HUES6 (cell line): ENCODE results near the gene NLRP13.
"Not testable (repeated sequence)": the region's sequence is repeated elsewhere in the genome, so short reads cannot be mapped to it uniquely, and the experiment has no call there.

Experiments
- H3K27ac ChIP-seq: 2 replicates; pipeline ENCODE4 v1.7.0; 2013; ENCODE audit warnings: low read depth, mild to moderate bottlenecking, low read length, inconsistent platforms
- H3K27me3 ChIP-seq: 2 replicates; pipeline ENCODE4 v1.6.1; 2013; ENCODE audit warnings: low read length; ENCODE audit not compliant: control insufficient read depth, insufficient read depth
- H3K36me3 ChIP-seq: 2 replicates; pipeline ENCODE4 v1.6.1; 2013; ENCODE audit warnings: low read length; ENCODE audit not compliant: control insufficient read depth, insufficient read depth
- H3K4me1 ChIP-seq: 2 replicates; pipeline ENCODE4 v1.6.1; 2013; ENCODE audit warnings: low read length; ENCODE audit not compliant: control insufficient read depth, insufficient read depth
- H3K4me3 ChIP-seq: 2 replicates; pipeline ENCODE4 v1.5.1; 2013; ENCODE audit warnings: low read depth, low read length
- H3K9ac ChIP-seq: one replicate; pipeline ENCODE4 v1.6.1; 2013; ENCODE audit warnings: mild to moderate bottlenecking, low read length
- H3K9me3 ChIP-seq: 2 replicates; pipeline ENCODE4 v1.6.1; 2013; ENCODE audit warnings: low read depth, low read length; ENCODE audit not compliant: control insufficient read depth, insufficient read depth

Gene NLRP13

DNA sequence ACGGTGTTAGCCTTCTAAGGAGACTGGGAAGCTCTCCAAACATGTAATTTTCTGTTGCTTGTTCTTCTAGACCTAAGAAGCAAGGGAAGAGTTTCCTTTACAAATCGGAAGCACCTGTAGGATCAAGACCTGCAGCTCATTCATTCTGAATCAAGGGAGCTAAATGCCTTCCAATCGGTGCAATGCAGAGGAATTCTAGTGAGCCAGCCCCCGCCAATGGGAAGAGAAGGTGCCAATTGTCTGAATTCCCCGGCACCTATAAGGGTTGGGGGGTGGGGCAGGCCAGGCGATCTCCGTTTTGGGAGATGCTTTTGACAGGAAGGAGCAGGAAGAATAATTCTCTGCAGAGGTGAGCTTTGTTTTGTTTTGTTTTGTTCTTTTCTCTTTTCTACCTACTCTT is 7.1 kb upstream of the NLRP13 start:
- Histone ChIP-seq H3K9ac (no peak overlapping the region), H3K27ac (no peak overlapping the region), H3K27me3 (peaks cover 18% of the 10 kb centered on the region; the same call in 1 of the 2 replicates), H3K4me1 (no peaks in the 10 kb centered on the region), H3K4me3 (no peak overlapping the region), H3K36me3 (no peaks in the 10 kb centered on the region), H3K9me3 (peaks cover 65% of the 10 kb centered on the region; the same call in 1 of the 2 replicates)

DNA sequence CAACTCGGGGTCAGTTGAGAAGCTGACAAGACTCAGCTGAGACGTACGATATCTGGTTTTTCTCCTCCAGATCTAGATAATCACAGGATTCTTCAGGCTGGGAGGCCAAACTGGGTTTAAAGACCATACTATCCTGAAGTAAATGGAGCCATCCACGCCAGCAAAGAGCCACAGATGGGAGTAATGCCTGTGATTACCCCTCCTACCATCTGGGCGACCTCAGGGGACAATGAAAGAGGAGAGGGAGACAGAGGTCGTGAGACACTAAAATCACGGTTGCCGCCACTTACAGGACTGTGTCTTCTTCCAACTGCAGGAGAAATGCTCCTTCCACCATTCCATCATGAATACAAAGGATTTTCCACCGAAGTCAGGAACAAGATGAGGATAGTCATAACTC is 3.1 kb upstream of the NLRP13 start:
- H3K27me3 ChIP-seq: peaks cover 14% of the 10 kb centered on the region; the same call in 1 of the 2 replicates
- peaks cover 61% of the 10 kb centered on the region; the same call in 1 of the 2 replicates for H3K9me3 ChIP-seq
- H3K4me1 ChIP-seq: no peaks in the 10 kb centered on the region
- H3K36me3 ChIP-seq: no peaks in the 10 kb centered on the region
- H3K4me3 ChIP-seq: no peak overlapping the region
- no peak overlapping the region for H3K9ac ChIP-seq
- H3K27ac ChIP-seq: no peak overlapping the region

DNA sequence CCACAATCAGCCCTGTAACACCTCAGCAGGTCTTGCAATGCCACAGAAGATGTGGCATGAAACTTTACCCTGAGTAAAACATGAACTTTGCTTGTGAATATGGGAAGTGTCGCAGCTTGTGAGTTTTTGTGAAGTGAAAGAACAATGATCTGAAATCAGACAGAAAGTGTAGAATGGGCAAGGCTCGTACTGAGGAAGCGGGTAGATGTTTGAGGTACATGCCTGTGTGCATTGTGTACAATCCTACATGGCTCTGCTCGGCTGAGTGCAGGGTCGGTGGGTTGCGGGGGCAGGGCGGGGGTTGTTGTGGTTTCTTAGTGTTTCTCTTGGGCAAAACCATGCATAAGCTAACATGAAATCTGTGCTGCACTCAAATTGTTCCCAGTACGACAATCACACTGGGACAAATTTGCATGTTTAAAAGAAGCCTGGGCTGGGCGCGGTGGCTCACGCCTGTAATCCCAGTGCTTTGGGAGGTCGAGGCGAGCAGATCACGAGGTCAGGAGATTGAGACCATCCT is 1.1 kb downstream of the NLRP13 start:
- H3K4me1 ChIP-seq: no peaks in the 10 kb centered on the region
- H3K9ac ChIP-seq: no peak overlapping the region
- H3K9me3 ChIP-seq: peaks cover 59% of the 10 kb centered on the region; the same call in 1 of the 2 replicates
- peaks cover 14% of the 10 kb centered on the region; the same call in 1 of the 2 replicates for H3K27me3 ChIP-seq
- H3K36me3 ChIP-seq: no peaks in the 10 kb centered on the region
- no peak overlapping the region for H3K4me3 ChIP-seq
- no peak overlapping the region for H3K27ac ChIP-seq

DNA sequence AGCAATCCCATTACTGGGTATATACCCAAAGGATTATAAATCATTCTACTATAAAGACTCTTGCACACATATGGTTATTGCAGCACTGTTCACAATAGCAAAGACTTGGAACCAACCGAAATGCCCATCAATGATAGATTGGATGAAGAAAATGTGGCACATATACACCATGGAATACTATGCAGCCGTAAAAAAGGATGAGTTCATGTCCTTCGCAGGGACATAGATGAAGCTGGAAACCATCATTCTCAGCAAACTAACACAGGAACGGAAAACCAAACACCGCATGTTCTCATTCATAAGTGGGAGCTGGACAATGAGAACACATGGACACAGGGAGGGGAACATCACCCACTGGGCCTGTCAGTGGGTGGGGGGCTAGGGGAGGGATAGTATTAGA is 2.9 kb downstream of the NLRP13 start:
- not testable (repeated sequence) for H3K36me3 ChIP-seq, H3K27me3 ChIP-seq, H3K27ac ChIP-seq, H3K9ac ChIP-seq, H3K4me3 ChIP-seq, H3K4me1 ChIP-seq
- peaks cover 57% of the 10 kb centered on the region; the same call in 1 of the 2 replicates for H3K9me3 ChIP-seq

DNA sequence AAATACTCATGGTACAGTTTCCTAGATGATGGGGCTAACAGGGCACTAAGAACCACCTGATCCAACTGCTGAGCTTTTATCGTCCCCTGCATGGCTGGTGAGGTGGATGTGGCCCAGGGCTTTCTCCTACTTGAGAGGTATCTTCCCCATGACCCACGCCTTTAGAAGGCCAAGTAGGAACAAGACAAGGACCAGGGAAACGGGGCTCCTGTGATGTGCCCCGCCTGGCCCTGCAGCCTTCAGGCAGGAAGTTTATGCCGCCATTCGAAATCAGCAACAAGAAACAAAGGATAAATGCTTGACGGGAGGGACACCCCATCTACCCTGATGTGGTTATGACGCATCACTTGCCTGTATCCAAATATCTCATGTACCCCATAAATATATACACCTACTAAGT is 4.1 kb downstream of the NLRP13 start:
- Histone ChIP-seq H3K27me3 (peaks cover 4% of the 10 kb centered on the region; the same call in 1 of the 2 replicates), H3K9ac (no peak overlapping the region), H3K36me3 (no peaks in the 10 kb centered on the region), H3K27ac (no peak overlapping the region), H3K9me3 (peaks cover 52% of the 10 kb centered on the region; the same call in 1 of the 2 replicates), H3K4me3 (no peak overlapping the region), H3K4me1 (no peaks in the 10 kb centered on the region)

DNA sequence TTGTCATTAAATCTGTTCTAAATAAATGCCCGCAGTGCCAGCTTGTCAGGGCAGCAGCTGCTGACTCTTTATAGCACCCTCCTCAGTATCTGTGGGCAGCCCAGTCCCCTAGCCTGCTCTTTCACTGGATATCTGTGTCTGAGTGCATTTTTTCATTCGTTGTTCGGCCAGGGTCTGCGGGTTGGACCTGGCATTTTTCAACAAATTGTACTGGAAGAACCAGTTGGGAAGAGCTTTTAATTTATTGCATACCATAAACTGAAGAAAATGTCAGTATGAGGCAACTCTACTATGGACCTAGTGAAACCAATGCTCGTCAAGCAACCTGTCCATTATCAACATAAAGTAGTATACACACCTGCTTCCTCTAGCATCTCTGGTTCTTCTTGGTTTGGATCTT is 8.6 kb downstream of the NLRP13 start:
- Histone ChIP-seq H3K9me3 (peaks cover 56% of the 10 kb centered on the region; the same call in 1 of the 2 replicates), H3K4me3 (no peak overlapping the region), H3K36me3 (no peaks in the 10 kb centered on the region), H3K9ac (no peak overlapping the region), H3K27me3 (peaks cover 4% of the 10 kb centered on the region; the same call in 1 of the 2 replicates), H3K4me1 (no peaks in the 10 kb centered on the region), H3K27ac (no peak overlapping the region)

DNA sequence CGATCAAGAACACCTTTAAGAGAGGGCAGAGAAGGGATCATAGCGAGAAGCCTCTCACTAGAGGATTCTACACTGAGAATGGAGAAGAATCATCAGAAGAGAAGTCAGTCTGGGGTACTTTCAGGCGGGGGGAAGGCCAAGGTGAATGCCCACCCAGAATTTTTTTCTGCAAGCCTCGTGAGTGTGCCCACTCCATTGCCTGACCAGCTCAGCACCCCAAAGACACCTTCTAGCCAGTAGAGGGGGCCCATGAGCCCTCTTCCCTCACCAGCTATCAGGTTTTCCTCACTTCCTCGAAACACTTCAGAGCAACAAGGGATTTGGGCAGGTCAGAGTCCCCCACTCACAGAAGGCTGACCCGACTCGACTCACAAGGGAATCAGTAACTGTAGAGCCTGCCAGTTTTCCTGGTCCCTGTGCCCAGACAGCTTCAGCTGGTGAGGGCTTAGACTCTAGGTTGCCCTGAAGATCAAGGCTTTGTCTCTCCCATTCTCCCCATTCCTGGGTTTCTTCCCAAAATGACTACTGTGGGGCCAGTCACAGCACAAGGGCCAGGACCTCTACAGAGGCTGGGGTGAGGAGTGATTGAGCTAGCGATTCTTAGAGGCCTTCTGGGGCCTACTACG is 18.4 kb downstream of the NLRP13 start:
- H3K9me3 ChIP-seq: peaks cover 49% of the 10 kb centered on the region; the same call in 1 of the 2 replicates
- no peaks in the 10 kb centered on the region for H3K4me1 ChIP-seq
- no peak overlapping the region for H3K9ac ChIP-seq
- no peak overlapping the region for H3K4me3 ChIP-seq
- H3K27me3 ChIP-seq: peaks cover 22% of the 10 kb centered on the region; the same call in 1 of the 2 replicates
- no peak overlapping the region for H3K27ac ChIP-seq
- no peaks in the 10 kb centered on the region for H3K36me3 ChIP-seq

DNA sequence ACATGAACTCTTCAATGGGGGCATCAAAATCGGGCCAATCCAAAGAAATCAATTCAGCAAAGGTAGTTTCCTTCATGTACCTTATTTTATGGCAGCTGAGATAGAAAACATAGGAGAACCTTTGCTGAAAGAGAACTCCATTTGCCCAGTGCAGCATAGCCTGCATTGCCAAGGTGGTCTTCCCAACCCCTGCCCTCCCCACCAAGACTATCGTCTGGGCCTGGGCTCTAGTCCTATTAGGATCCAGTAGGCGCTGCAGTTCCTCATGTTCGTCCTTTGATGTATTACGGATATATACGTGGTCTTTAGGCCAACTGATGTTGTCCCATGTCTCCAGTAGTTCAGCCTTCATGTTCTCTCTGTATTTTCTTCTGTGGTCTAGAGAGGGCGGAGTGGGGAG is 19.2 kb downstream of the NLRP13 start:
- H3K9me3 ChIP-seq: peaks cover 53% of the 10 kb centered on the region; the same call in 1 of the 2 replicates
- no peaks in the 10 kb centered on the region for H3K4me1 ChIP-seq
- H3K4me3 ChIP-seq: no peak overlapping the region
- no peak overlapping the region for H3K9ac ChIP-seq
- peaks cover 22% of the 10 kb centered on the region; the same call in 1 of the 2 replicates for H3K27me3 ChIP-seq
- H3K36me3 ChIP-seq: no peaks in the 10 kb centered on the region
- H3K27ac ChIP-seq: no peak overlapping the region

DNA sequence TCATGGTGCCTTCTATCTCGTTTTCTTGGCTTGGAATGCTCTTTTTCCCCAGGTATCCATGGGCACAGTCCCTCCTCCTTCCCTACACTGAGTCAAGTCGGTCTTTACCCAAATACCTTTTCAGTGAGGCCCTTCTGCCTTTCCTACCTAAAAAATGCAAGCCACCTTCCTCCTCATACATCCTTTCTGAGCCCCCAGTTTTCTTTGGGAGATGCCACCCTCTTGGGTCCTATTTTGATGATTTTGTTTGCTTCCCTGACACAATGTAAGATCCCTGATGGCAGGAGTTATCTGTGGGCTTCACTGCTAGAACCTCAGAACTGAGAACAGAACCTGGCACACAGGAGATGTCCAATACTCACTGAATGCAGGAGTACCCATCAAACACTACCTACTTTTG is 22.3 kb downstream of the NLRP13 start:
- H3K4me3 ChIP-seq: no peak overlapping the region
- peaks cover 64% of the 10 kb centered on the region; the same call in 1 of the 2 replicates for H3K9me3 ChIP-seq
- peaks cover 22% of the 10 kb centered on the region; the same call in 1 of the 2 replicates for H3K27me3 ChIP-seq
- H3K27ac ChIP-seq: no peak overlapping the region
- no peak overlapping the region for H3K9ac ChIP-seq
- H3K4me1 ChIP-seq: no peaks in the 10 kb centered on the region
- H3K36me3 ChIP-seq: no peaks in the 10 kb centered on the region

DNA sequence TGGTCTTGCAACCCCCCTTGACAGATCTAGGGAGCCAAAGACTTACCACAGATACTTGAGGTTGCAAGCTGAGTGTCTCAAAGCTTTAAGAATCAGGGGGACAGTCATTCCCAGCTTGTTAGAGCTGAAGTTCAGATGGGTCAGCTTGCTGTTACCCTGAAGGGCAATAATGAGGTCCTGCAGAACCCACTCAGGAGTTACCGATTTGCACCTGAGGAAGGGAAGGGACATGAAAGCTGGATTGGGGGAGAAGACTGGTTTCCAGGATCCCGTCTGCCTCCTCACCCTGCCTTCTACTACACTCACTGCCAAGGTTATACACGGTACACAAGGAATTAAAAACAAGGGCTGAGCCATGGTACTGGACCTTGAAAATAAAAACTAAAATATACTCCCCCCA is 24.4 kb downstream of the NLRP13 start:
- H3K4me3 ChIP-seq: no peak overlapping the region
- H3K9me3 ChIP-seq: peaks cover 63% of the 10 kb centered on the region; the same call in 1 of the 2 replicates
- no peak overlapping the region for H3K9ac ChIP-seq
- no peaks in the 10 kb centered on the region for H3K4me1 ChIP-seq
- H3K27ac ChIP-seq: no peak overlapping the region
- no peaks in the 10 kb centered on the region for H3K36me3 ChIP-seq
- H3K27me3 ChIP-seq: peaks cover 18% of the 10 kb centered on the region; the same call in 1 of the 2 replicates

DNA sequence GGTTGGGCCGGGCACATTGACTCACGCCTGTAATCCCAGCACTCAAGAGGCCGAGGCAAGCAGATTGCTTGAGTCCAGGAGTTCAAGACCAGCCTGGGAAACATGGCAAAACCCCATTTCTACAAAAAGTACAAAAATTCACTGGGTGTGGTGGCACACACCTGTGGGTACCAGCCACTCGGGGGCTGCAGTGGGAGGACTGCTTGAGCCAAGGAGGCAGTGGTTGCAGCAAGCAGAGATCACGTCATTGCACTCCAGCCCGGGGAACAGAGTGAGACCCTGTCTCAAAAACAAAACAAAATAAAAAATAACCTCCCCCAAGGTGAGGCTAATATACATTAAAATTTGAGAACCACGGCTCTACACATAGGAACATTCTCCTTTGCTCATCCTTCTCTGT is 24.9 kb downstream of the NLRP13 start:
- H3K4me3 ChIP-seq: no peak overlapping the region
- H3K36me3 ChIP-seq: no peaks in the 10 kb centered on the region
- H3K9ac ChIP-seq: no peak overlapping the region
- peaks cover 61% of the 10 kb centered on the region; the same call in 1 of the 2 replicates for H3K9me3 ChIP-seq
- H3K27ac ChIP-seq: no peak overlapping the region
- H3K27me3 ChIP-seq: peaks cover 17% of the 10 kb centered on the region; the same call in 1 of the 2 replicates
- no peaks in the 10 kb centered on the region for H3K4me1 ChIP-seq
